Daoy (cell line): ENCODE results near the gene PCSK5. TPM values are rescaled to one million over a fixed set of nuclear protein-coding genes. Genes with fewer than 3 reads are reported as not detected.

Experiments used
- DNase-seq: peaks from one replicate; pipeline ENCODE4 v3.0.0-alpha.2; 2015; ENCODE audit warnings: low read depth
- total RNA-seq: library from RNA; depleted of rRNA; stranded (reverse); fragments of >200 nt; shearing (Covaris generic); gene quantifications from 2 replicates; pipeline ENCODE4 v1.2.3, GENCODE V29; 2014

PCSK5 gene
- total RNA-seq, 1 experiment from 2014 or later = 1.4 TPM

GRCh38 chr9:76188905-76189304 is 298.4 kb downstream of the PCSK5 start:
- no peak for DNase-seq

GRCh38 chr9:76191493-76191892 is 301.0 kb downstream of the PCSK5 start:
- DNase-seq = no peak

GRCh38 chr9:76192013-76192412 is 301.5 kb downstream of the PCSK5 start:
- no peak for DNase-seq

- no peak for DNase-seq
These were observed 304.4 kb downstream of the PCSK5 start for GRCh38 chr9:76194896-76195295.

- DNase-seq = no peak
These were observed 307.9 kb downstream of the PCSK5 start for GRCh38 chr9:76198336-76198735.

GRCh38 chr9:76200315-76200714 is 309.8 kb downstream of the PCSK5 start:
- DNase-seq = no peak

GRCh38 chr9:76200745-76201144 is 310.3 kb downstream of the PCSK5 start:
- no peak for DNase-seq

- no peak for DNase-seq
These were observed 312.9 kb downstream of the PCSK5 start for GRCh38 chr9:76203373-76203772.

- DNase-seq = no peak
These were observed 316.3 kb downstream of the PCSK5 start for GRCh38 chr9:76206821-76207220.

GRCh38 chr9:76213751-76214150 is 323.3 kb downstream of the PCSK5 start:
- DNase-seq = peak; percentile 17

- peak; percentile 77 for DNase-seq
These were observed 324.6 kb downstream of the PCSK5 start for GRCh38 chr9:76215066-76215465.

- DNase-seq = peak; percentile 72
These were observed 325.7 kb downstream of the PCSK5 start for GRCh38 chr9:76216161-76216649.

- no peak for DNase-seq
These were observed 327.8 kb downstream of the PCSK5 start for GRCh38 chr9:76218117-76218885.

GRCh38 chr9:76218886-76219445 is 328.5 kb downstream of the PCSK5 start:
- peak; percentile 6 for DNase-seq

GRCh38 chr9:76219560-76220151 is 329.2 kb downstream of the PCSK5 start:
- peak; percentile 7 for DNase-seq

GRCh38 chr9:76221423-76221822 is 330.9 kb downstream of the PCSK5 start:
- no peak for DNase-seq

GRCh38 chr9:76223749-76224340 is 333.4 kb downstream of the PCSK5 start:
- no peak for DNase-seq

GRCh38 chr9:76227156-76227555 is 336.7 kb downstream of the PCSK5 start:
- DNase-seq = no peak

- peak; percentile 13 for DNase-seq
These were observed 340.5 kb downstream of the PCSK5 start for GRCh38 chr9:76231001-76231400.

GRCh38 chr9:76232861-76233489 is 342.5 kb downstream of the PCSK5 start:
- DNase-seq = no peak

- DNase-seq = no peak
These were observed 350.1 kb downstream of the PCSK5 start for GRCh38 chr9:76240578-76240977.

- DNase-seq = no peak
These were observed 355.0 kb downstream of the PCSK5 start for GRCh38 chr9:76245518-76245917.
